ENCODE results near the gene PEX16.
A peak's percentile ranks its signal among the peaks of the same experiment; 100 is the strongest.

The PEX16 gene

DNA sequence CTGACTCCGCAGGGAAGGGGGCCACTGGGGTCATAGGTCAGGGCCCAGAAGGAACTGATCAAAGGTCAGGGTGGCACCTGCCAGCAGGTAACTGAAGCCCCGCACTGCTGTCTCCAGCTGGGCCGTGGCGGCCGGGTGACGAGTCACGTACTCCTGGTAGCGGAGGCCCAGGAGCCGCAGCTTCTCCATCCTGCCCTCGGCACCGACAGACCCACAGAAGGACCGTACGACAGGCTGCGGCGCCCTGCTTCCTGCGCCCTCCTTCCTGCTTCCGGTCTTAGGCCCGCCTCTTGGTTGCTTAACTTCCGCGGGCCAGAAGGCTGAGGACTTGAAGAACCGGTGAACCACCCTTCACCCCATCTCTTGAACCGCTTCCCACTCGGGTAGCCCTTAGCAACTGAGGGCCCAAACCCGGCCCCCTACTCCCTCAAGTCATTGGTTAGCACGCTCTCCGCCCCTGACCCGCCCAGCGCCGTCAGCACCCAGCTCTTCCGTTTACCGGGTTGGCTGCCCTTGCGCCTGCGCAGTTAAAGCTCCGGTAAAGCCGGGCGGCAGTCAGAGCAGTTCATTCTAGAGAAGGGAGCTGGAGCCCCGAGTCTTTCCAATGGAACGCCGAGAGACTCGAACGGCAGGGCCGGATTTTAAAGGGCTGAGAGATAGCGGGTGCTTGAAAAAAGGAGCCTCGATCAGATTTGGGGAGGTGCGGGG is at the start of gene PEX16:
PEX16 (minus strand) TSS at position 255 of the 708 bp plus-strand sequence; CDS start at position 189, 66 bp downstream.
- DNase-seq (ENCODE audit: low read depth in 2 of 2), result peak; percentile 87 to 88

DNA sequence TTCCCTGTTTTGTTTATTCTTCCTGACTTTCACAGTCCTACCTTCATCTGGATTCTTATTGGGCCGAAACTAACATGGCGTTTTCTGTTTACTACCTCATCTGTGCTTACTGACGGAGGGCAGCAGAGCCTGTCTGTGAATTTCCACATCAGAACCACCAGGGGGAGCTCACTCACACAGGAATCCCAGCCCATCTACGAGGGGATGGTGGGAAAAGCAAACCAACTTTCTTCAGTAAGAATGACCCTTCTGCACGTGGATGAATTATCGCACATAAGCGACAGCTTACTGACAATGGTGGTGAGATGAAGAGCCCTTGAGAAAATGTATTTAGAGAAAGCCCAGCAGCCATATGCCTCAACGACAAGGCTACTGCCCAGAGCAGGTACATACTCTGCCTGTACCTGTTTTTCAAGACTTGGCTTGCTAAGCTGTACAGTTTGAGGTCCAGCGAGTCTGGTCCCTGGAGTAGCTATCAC is 47.3 kb upstream of the PEX16 start:
- peak in 1 of 2 donors; percentile 27 for DNase-seq (ENCODE audit: low read depth in 2 of 2)

DNA sequence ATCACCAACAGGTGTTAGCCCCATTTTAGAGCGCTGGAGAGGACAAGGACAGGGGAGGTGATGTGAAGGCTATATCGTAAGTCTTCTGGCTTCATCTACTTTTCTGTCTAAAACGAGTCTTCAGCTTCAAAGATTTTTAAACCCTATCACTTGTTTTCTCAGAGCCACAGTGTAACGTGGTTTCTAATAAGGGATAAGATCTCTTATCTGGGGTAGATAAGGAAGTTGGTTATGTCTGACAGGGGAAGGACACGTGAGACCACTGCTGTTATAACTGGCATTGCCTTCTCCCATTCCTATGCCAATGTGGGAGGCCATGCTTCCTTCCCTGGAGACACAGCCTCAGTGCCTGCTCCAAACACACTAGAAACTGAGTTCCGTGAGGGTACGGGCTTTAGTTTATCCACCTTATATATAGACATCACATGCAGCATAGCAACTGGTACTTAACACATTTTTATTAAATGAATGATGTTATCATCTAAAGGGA is 44.1 kb upstream of the PEX16 start:
- DNase-seq (ENCODE audit: low read depth in 2 of 2), result no peak

DNA sequence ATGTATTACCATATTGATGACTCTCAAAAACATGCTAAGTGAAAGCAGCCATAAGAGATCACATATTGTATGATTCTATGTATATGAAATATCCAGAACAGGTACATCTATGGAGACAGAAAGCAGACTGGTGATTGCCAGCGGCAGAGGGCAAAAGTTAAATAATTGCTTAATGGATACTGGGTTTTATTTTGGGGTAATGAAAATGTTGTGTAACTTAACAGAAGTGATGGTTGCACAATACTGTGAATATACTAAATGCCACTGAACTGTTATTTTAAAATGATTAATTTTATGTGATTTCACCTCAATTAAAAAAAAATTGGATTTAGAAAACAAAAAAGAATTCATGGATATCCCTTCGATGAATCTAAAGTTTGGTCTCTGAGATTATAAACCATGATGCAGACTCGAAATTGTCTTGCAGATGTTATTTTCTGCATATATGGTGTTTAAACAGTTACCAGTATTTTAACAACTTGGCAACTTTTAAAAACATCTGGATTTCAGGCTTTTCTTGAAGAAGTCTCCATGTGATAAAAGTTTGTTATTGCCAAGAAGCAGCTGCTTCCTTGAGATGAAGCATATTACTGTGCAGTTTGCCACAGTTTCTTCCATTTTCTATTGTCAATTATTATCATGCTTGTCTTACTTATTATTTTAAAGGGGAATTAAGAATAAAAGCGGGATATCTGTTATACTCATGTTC is 42.9 kb upstream of the PEX16 start:
- no peak for DNase-seq (ENCODE audit: low read depth in 2 of 2)

DNA sequence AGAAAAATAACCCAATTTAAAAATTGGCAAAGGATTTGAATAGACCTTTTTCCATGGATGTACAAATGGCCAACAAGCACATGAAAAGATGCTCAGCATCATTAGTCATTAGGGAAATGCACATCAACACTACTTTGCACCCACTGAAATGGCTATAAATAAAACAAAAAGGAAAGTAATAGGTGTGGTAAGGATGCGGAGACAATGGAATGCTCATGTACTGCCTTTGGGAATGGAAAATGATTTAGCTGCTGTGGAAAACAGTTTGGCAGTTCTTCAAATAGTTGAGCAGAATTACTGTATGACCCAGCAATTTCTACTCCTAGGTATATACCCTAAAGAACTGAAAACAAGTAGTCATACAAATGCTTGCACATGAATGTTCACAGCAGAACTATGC is 42.2 kb upstream of the PEX16 start:
- DNase-seq (ENCODE audit: low read depth in 2 of 2), result no peak

DNA sequence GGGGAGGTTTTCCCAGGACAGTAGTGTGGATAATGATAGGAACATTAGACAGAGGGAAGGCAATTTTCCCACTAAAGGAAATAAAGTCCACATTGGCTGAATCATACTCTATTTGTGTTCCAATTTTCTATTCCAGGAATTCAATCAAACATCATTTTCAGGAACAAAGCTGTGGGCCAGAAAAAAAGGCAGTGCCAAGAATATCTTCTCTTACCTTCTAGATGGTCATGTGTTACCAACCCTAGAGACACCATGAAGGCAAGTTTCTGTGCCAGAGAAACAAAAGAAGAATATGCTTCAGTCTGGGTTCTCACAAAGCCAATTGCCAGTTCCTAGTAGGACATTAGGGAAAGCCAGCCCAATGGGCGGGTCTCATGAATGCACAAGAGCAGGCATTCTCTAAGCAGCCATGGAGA is 32.3 kb upstream of the PEX16 start:
- DNase-seq (ENCODE audit: low read depth in 2 of 2), result no peak

DNA sequence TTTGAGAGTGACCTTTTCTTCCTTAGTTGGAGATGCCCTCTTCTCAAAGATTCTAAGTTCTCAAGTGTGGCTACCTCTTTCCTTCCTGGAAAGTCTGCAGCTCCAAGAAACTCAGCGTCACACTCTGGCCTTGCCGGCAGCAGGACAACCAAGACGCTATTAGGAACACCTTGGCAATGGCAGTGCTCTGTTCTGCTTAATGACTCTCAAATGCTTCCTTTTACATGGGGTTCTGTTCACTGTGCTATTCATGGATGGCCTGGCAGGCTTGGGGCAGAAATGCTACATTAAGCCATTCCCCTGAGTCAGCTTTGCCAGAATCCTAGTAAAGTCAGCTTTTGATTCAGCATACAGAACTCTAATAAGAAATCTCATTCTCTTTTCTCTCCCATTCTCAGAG is 30.7 kb upstream of the PEX16 start:
- DNase-seq (ENCODE audit: low read depth in 2 of 2), result no peak

DNA sequence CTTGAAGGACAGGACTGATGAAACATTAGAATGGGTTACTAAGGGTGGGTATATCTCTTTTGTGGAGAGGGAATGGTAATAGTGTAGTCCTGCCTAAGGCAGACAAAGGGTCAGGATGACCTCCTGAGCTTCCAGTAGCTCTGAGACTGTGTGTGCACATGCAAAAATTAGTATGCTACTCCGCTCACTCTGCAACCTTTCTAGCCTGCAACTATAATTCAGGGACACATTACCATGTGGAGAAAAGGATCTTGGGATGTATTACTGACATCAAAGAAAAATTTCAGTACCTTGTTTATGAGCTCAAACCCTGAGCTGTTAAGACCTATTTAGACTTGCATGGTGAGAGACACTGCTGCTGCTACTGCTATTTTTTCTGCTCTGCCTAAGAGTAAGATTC is 30.2 kb upstream of the PEX16 start:
- DNase-seq (ENCODE audit: low read depth in 2 of 2), result no peak

DNA sequence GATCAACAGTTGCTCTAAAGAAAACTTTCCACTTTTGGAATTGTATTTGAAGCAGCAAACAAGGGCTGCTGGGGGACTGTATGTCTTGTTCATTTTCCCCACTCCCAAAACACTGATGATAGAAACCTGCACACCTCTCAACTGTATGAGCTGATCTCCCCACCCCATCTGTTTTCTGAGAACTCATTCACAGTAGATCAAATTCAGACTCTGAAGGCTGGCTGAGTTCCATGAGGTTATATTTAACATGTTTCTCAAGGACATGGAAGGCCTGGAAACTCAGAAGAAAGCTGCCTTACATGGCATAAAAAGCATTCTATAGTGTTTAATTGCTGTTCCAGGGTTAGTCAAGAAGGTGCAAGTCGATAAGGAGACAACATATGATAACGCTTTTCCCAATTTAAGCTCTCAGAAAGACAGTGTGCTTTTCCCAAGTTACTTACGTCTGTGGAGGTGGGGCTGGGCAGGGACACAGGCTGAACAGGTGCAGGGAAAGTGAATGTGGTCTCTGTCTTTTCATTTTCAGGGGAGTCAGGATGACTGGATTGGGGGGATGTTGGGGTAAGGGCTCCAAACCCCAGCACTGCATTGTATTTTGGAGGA is 27.8 kb upstream of the PEX16 start:
- no peak for DNase-seq (ENCODE audit: low read depth in 2 of 2)

DNA sequence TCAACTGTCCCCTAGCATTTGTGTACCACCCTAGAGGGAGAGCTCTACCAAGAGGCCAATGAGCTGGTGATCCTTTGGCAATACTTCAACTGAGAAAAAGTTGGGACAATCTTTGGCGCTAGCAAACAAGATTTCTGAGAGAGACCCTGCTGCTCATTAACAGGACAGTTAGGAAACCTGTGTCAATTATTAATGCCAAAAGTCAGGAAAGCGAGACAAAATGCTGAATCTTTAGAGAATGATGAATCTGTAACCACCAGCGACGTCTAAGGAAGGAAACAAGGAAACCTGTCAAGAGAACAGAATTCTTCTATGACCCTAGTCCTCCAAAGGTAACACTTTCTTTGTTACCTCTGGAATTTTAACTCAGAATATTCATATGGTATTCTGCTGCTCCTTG is 24.7 kb upstream of the PEX16 start:
- DNase-seq (ENCODE audit: low read depth in 2 of 2), result no peak

DNA sequence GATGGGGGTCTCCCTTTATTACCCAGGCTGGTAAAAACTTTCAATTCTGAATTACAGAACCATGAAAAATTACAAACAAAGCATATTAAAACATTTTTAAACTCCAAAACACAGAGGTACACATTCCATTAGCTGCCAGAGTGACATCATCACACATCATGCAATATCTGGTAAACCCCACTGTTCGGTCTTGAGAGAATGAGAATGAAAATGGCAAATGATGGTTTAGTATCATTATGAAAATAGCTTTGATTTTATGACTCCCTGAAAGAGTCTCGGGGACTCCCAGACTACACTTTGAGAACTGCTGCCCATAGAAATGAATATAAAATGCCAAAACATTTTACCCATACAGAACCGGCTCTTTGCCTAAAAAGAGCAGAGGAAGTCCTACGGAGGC is 23.6 kb upstream of the PEX16 start:
- DNase-seq (ENCODE audit: low read depth in 2 of 2), result no peak

DNA sequence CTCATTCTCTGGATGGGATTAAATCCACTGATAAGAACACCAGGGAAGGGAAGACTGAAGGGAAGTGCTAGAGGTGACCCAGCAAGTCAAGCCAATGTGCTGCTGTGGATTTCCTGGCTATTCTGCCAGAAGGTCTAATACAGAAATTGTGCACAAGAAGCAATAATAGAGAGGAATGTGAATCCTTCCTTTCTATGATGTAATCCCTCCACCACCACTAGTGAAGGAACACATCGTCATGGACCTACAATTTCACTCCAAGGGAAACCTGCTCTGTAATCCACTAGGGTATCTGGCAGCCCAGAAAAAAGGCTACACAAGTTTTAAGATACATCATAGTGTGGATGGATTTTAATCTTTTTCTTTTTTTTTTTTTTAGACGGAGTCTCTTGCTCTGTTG is 22.2 kb upstream of the PEX16 start:
- DNase-seq (ENCODE audit: low read depth in 2 of 2), result no peak

DNA sequence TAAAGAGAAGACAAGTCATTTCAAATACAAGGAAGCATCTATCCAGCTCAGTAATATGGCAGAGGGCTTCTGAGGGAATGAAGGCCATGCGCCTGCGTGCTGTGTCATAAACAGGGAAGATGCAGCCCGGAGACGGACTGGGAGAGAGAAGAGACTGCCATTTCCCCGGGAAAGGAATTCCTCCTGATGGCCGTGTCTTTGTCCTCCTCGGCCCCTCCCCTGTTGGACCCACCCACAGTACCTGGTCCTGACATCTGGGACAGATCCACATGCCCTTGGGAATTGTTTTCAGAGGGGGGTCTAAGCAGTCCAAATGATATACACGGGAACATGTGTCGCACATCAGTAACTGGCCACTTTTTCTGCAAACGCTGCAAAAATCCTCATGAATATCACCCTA is 20.2 kb upstream of the PEX16 start:
- no peak for DNase-seq (ENCODE audit: low read depth in 2 of 2)

DNA sequence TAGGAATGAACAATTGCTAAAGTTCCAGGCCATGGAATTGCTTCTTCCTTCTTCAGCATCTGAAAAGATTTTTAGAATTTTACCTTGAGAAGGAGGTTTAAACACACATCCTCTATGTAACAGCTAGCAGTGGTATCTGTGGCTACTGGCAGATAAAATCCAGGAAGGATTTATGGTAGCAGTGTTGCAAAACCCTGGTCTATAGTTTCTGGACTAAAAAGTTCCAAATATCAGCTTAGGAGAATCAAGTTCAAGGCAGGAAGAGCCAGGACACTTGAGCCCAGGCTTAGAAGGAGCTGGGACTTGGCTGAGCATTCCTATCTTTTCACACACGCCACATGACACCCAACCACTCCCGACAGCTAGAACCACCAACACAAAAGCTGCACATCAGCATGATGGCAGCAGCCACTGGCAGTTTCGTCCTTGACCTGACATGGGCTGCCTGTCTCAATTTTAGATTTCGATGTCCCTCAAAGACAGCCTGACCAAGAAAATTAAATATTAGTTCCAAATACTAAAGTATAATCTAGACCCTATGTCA is 18.9 kb upstream of the PEX16 start:
- DNase-seq (ENCODE audit: low read depth in 2 of 2), result no peak

DNA sequence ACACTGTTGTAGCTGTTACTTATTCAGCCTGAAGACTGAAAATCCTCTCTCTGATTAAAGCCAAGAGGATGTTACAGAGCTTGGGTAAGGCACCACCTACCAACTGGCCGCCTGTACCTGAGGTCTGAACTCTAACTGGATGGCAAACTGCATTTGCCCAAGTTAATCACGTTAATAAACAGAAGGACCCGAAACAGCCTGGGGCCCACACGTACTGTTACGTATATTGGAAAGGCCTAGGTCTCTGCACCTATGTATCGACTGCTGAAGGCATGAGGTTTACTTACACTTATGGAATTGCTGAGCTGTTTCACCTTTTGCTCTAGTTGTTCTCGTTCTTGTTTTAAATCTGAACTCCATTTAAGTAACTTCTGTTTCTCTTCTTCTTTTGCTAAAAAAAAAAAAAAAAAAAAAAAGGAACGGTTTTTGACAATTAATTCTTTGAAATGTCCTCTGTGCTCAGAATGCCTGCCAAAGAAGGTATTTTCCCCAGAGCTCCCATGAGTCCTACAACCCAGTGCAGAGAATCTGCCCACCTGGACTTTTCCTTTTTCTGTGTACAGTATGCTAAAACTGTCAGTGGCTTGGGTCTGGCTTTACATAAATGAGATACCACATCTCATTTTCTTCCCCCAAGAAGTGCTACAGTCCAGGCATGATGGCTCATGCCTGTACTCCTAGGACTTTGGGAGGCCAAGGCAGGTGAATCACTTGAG is 17.8 kb upstream of the PEX16 start:
- DNase-seq (ENCODE audit: low read depth in 2 of 2), result no peak

DNA sequence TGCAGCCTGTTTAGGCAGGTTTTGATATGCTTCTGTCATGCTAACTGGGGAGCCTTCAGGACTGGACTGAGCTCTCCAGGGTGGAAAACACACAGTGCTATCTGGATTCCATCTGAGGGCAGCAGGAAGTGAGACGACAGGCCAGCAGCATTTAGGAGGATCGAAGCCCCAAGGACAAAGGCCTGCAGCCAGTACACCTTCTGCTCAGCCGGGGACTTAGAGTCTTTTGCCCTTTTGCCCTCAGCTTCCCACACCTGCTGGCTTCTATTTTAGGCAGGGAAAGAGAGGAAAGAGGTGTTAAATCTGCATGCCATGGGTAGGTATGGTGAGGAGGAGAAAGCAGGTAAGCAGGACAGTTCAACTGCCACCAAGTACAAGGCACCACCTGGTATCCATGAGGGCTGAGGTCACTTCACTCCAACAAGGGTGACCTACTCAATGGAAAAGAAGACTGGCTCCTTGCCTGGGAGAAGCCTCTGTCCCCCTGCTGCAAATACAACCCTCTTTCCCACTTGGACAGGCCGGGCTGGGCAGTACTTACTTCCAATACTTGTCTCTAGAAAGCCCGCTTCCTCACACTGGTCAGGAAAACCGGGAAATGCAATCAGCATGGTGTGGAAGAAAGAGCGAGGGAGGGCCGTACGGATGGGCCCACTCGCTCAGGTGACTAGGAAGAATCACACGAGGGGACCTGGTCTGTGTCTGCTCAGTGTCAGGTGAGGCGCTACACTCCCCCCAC is 17.1 kb upstream of the PEX16 start:
- no peak for DNase-seq (ENCODE audit: low read depth in 2 of 2)

DNA sequence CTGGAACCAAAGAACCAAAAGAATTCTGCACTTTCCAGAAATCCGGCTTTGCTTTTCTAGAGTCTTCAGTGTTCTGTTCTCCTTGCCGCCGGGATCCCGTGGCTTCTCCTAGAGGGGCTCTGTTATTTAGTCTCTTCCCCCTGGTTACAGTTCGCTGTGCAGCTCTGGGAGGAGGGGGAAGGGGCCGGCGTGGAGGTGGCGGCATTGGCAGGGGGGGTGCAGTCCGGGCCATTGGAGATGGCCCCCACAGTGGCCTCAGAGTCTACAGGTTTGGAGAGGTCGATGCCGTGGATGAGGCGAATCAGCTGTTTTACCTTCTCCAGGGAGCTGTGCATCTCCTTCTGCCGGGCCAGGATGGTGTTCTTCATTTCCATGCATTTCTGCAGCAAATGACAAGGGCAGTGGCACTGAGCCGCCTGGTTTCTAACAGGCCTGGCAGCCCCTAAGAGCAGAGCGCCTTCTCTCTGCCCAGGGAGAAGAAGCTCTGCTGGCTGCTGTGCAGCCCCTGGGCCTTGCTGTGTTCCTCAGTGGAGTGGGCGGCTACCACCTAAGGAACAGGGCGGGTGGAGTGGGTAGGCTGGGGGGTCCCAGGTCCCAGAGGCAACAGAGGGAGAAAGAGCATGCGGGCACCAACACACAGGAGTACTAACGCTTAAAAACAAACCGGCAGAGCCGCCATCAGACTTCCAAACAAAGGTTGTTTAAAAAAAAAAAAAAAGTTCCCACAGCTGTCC is 16.3 kb upstream of the PEX16 start:
- no peak for DNase-seq (ENCODE audit: low read depth in 2 of 2)

DNA sequence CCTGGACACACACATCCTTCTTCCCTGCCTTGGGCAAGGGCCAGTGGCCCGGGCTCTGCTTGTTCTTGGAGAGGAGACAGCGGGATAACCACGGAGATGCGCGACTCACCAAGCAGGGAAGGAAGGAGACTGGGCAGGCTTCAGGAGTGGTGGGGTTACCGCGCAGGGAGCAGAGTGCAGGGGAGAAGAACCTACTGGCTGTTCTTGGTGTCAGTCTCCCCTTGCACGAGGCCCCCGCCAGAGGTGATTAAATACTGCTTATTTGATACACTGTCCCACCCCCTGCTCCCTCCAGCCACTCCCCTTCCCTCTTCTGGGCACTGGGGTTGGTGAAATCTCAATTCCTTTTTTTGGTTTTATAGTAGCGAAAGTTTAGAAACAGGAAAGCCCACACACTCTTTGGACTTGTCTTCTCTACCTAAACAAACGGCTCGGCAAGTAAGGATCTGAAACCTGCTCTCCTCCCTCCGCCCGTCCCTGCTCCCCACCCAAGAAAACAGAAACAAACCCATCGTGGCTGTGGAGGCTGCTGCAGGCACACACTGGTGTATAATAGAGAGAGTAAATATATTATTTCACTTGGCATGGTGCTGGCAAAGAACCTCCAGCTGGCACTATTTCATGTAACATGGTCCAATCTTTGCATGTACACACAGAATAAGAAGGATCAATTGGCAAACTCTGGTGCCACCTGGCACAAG is 15.6 kb upstream of the PEX16 start:
- no peak for DNase-seq (ENCODE audit: low read depth in 2 of 2)

DNA sequence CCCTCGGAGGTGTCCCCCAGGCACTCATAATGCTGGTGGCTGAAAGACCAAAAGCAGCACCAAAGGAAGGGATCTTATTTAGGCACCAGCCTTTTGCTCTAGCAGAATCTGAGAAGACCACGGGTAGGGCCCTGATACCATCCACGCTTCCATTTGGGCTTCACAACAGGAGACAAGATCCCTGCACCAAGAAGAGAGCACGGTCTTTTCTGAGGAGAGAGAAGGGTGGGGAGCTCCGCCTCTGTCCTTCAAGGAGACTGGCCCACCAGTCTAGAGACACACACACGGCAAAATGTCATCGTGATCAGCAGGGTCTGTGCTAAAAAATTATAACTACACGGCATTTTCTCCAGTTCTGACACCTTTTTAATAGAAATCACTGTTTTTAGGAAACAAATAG is 14.5 kb upstream of the PEX16 start:
- DNase-seq (ENCODE audit: low read depth in 2 of 2), result no peak

DNA sequence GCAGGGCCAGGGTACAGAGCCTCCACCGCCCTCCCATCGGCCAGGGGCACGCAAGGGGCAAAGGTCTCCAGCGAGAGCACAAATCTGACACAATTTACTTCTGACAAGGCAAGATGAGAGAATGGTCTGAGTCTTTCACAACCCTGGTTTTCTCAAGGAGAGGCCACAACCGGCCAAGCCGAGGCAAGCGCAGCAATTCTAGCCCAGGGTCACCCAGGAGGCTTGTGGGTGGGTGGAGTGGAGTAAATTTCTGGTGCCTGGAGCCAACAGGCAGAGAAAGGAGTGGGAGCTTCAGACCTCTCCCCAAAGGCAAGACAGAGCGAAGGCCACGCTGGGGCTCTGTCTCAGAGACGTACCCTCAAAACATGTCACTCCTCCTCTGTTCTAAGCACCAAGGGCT is 14.1 kb upstream of the PEX16 start:
- no peak for DNase-seq (ENCODE audit: low read depth in 2 of 2)

All from activated CD4-positive, alpha-beta T cell treated with anti-CD3 and anti-CD28 coated beads for 24 hours (primary cell).